Prostate gland (tissue), 2 donors: ENCODE data around the gene CITED2.

Experiments
- POLR2A ChIP-seq: fragments of 450-650 bp; IDR thresholded peaks from one replicate; pipeline ENCODE4 v1.6.1; 2016; ENCODE audit warnings: antibody characterized with exemption, mild to moderate bottlenecking
- POLR2AphosphoS5 ChIP-seq: sonication (generic); formaldehyde crosslinking; IDR thresholded peaks from one replicate; pipeline ENCODE4 v1.6.1; 2017; ENCODE audit warnings: antibody characterized with exemption
- TF ChIP-seq, protein P1 (sequence below), 4 experiments: fragments of 200-600 bp in 2 of 4; fragments of 450-650 bp in 2 of 4; sonication (generic) in 2 of 4; IDR thresholded peaks; 1 replicate in 3 of 4; 2 replicates in 1 of 4; pipeline ENCODE4 v1.5.1; 2016 to 2019; ENCODE audit warnings: antibody characterized with exemption in 4 of 4, mild to moderate bottlenecking in 2 of 4, moderate library complexity in 2 of 4

DNA sequence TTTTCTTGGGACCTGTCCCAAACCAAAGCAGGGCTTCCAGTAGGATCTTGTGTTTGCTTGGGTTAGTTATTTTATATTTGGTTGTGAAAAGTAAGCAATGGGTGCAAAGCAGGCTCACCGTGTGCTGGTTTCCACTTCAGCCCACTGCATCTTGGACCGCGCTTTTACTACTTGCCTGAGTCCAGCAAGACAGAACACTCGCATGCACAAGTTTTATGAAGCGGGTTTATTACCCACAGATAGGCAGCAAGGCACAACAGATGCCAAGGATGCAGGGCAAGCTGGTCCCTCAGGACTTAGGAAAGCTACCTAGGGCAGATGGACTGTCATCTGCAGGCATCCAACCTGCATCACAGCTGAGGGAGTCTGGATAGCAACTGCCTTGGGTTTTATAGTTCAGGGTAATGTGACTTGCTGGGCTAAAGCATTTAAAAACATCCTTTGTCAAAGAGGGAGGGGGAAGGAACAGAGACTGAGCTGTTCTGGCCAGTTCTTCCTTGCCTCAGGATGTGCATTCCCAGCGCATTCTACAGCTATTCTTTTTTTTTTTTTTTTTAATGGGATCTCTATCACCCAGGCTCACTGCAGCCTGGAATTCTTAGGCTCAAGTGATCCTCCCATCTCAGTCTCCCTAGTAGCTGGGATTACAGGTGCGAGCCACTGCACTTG, 18.5 kb downstream of the CITED2 start:
- TF ChIP-seq, protein P1, sequence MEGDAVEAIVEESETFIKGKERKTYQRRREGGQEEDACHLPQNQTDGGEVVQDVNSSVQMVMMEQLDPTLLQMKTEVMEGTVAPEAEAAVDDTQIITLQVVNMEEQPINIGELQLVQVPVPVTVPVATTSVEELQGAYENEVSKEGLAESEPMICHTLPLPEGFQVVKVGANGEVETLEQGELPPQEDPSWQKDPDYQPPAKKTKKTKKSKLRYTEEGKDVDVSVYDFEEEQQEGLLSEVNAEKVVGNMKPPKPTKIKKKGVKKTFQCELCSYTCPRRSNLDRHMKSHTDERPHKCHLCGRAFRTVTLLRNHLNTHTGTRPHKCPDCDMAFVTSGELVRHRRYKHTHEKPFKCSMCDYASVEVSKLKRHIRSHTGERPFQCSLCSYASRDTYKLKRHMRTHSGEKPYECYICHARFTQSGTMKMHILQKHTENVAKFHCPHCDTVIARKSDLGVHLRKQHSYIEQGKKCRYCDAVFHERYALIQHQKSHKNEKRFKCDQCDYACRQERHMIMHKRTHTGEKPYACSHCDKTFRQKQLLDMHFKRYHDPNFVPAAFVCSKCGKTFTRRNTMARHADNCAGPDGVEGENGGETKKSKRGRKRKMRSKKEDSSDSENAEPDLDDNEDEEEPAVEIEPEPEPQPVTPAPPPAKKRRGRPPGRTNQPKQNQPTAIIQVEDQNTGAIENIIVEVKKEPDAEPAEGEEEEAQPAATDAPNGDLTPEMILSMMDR (IDR thresholded peaks at IDR 0.05), result no peak
- TF ChIP-seq POLR2AphosphoS5, result peak; percentile 60
- TF ChIP-seq POLR2A, result no peak
